Bronchial epithelial cell (primary cell): ENCODE data around the gene PLAGL2. TPM values are rescaled to one million over a fixed set of nuclear protein-coding genes. Genes with fewer than 3 reads are reported as not detected.

Source experiments
- DNase-seq: peaks from one replicate; pipeline ENCODE4 v3.0.0-alpha.2; 2010; ENCODE audit warnings: low read depth
- FAIRE-seq: peaks from 2 replicates; lab custom pipeline; 2011; peaks lifted over from hg19 to GRCh38; lab: Jason Lieb, UNC
- H3K27me3 ChIP-seq: 2 replicates; pipeline ENCODE4 v1.5.1; 2011; ENCODE audit warnings: low read length; ENCODE audit not compliant: control insufficient read depth, insufficient read depth
- H3K36me3 ChIP-seq: 2 replicates; pipeline ENCODE4 v1.5.1; 2011; ENCODE audit warnings: low read length; ENCODE audit not compliant: control insufficient read depth, insufficient read depth
- H3K4me3 ChIP-seq: 2 replicates; pipeline ENCODE4 v1.5.1; 2011; ENCODE audit warnings: mild to moderate bottlenecking, low read depth, low read length, control low read depth
- CTCF ChIP-seq: IDR thresholded peaks from 2 replicates; pipeline ENCODE4 v1.5.1; 2011; ENCODE audit warnings: mild to moderate bottlenecking, moderate library complexity, low read length, control low read depth, inconsistent platforms; ENCODE audit not compliant: insufficient read depth, severe bottlenecking
- total RNA-seq: library from RNA; depleted of rRNA; stranded (reverse); fragments of >200 nt; gene quantifications from 2 replicates; pipeline ENCODE4 v1.2.1, GENCODE V29; 2014

Gene PLAGL2
- total RNA-seq, 1 donor from 2014 or later: 2.6 TPM

DNA sequence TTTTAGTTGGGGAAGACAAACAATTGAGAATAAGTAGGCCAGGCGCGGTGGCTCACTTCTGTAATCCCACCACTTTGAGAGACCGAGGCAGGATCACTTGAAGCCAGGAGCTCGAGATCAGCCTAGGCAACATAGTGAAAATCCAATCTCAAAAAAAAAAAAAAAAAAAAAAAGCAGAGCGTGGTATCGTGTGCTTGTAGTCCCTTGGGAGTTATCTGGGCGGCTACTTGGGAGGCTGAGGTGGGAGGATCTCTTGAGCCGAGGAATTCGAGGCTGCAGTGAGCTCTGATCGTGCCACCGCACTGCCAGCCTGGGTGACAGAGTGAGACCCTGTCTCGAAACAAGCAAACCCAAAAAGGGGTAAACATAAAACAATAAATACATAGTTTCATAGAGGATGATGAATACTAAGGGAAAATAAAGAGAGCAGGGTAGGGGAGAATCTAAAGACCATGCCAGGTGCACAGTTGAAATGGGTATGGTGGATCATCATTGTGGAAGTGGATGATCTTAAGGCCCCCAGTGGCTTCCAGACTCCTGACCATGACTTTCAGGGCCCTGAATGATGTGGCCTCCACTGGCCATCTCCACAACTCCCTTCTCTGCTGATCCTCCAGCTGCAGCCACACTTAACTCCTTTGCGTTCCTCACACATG, 1.1 kb upstream of the PLAGL2 start:
- no peak for TF ChIP-seq CTCF
- DNase-seq (no peak), FAIRE-seq (no peak)
- no peaks in the 10 kb centered on the region for H3K27me3 ChIP-seq
- H3K36me3 ChIP-seq: peaks cover 11% of the 10 kb centered on the region
- peak overlapping the region; percentile 90 for H3K4me3 ChIP-seq

DNA sequence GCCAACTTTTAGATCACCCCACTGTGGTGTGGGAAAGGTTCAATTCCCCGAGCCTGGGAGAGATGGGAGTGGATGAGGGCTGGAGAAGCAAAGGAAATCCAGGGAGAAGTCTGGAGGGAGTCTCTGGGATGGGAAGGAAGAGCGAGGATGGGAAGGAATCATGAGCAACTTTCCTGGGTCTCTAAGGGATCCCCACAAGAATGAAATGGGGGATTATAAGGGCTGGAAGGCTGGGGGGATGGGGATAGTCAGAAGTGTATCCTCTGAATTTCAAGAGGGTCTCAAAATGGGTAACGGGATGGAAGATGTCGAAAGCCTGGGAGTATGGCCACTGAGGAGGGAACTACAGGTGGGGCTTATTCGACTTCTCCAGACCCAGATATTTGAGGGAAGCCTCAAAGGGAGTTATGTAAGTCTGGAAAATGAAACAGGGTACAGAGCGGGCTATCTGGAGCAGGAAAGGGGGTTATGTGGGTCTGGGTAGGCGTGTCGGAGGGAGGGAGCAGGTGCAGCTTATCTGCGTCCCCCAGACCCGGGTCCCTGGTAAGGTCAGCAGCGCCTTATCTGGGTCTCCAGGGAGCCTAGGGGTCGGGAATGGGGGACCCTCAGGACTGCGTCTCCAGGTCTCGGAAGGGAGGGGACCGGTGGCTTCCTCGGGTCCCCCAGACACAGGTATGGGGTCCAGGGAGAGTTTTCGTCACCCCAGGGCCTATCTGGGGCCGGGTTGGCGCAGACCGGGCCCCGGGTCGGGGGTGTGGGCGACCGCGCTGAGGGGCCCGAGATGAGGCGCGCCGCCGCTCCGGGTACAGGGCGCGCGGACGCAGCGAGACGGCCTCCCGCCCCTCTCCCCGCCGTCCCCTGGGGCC, 550 bp downstream of the PLAGL2 start:
- Histone ChIP-seq H3K4me3 (peak overlapping the region; percentile 90), H3K36me3 (peaks cover 9% of the 10 kb centered on the region), H3K27me3 (no peaks in the 10 kb centered on the region)
- no peak for FAIRE-seq
- DNase-seq: no peak
- no peak for TF ChIP-seq CTCF

- H3K4me3 ChIP-seq: peak overlapping the region; percentile 90
- DNase-seq (no peak), FAIRE-seq (no peak)
- peaks cover 9% of the 10 kb centered on the region for H3K36me3 ChIP-seq
- TF ChIP-seq CTCF: no peak
- H3K27me3 ChIP-seq: no peaks in the 10 kb centered on the region
Measured at GRCh38 chr20:32205843-32206759, 1.4 kb downstream of the PLAGL2 start.

DNA sequence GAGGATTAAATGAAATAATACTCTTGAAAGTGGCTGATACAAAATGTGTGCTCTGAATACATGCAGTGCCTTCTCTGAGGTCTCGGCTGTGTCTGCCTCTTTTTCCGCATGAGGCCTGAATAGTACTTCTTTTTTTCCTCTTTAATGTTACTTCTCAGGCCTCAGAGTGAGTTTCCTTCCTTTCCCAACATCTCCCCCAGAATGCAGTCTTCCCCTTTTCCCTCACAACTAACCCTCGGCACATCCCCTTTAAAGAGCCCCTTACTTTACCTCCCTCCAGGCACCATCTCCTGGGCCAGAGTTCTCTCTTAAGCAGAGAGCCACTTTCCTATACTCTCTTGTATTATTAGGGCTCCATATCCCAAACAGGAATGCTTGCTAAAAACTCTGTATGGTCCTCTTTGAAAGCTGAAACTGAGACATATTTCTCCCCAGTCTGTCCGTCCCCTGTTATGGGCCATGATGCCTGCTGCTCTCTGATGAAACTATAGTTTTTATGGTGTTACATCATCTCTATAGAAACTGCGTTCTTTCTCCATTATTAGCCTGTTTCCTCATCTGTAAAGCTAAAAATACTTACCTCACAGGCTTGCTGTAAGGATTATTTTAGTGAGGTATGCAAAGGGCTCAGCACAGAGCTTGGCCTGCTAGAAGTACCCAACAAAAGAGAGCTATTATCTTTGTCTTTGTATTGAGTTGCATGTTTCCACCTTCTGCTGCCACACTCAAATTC, 2.3 kb downstream of the PLAGL2 start:
- Histone ChIP-seq H3K4me3 (peak overlapping the region; percentile 90), H3K27me3 (no peaks in the 10 kb centered on the region), H3K36me3 (peaks cover 9% of the 10 kb centered on the region)
- no peak for TF ChIP-seq CTCF
- FAIRE-seq (no peak), DNase-seq (peak; percentile 70)
